AML-193 (cell line): ENCODE data around the gene SSTR3.
A peak's percentile ranks its signal among the peaks of the same experiment; 100 is the strongest.

Experiments used
- DNase-seq, 2 experiments: peaks; one replicate each; lab custom pipeline; 2025; lab: John Stamatoyannopoulos, UW

SSTR3 gene

DNA sequence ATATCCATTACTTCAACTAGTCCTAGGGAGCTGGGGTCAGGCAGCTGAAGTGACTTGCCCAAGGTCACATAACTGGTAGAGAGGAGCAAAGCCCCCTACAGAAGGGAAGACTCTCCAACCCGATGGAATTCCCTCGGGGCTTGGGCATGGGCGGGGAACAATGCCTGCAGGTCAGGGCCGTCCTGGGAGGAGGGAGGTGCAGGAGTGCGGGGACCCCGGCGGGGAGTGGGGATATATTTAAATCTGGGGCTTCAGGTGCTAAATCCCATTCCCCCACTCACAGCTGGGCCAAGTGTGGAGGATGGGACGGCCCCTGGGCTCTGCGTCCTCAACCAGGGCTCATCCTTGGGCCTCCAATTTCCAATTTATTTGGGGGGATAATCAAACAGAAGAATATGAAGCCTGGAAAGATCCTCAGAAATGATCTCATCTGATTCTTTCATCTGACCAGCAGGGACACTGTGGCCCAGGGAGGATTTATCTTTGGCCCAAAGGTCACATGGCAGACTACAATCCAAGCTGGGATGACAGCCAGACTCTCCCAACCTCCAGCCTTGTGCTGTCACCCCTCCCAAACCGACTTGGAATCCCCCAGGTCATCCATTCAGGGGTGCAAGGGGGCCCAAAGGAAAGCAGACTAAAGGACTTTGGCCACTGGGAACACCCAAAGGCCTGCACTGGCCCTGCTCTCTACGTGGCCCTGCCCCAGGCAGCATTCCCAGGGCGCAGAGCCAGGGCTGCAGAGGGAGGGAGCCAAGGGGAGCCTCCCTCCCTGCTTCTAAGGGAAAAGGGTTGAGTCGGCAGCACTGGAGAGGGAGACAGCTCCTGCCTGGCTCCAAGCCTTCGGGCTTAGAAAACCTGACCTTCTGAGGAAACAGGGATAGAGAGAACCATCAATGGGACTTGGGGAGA is 15.5 kb downstream of the SSTR3 start:
- DNase-seq, result no peak

DNA sequence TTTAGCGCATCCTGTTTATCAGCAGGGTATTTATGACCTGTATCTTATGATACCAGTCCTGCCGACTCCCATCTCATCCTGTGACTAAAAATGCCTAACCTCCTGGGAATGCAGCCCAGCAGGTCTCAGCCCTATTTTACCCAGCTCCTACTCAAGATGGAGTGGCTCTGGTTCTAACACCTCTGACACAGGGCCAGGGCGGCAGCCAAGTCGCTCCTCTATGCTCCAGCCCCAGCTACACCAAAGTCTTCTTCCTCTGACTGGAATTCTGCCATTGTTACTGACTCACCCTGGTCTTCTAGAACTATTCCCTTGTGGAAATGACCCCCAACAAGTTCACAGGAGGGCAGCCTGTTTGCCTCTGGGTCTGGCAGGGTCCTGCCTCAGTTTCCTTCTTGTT is 16.4 kb downstream of the SSTR3 start:
- no peak for DNase-seq

DNA sequence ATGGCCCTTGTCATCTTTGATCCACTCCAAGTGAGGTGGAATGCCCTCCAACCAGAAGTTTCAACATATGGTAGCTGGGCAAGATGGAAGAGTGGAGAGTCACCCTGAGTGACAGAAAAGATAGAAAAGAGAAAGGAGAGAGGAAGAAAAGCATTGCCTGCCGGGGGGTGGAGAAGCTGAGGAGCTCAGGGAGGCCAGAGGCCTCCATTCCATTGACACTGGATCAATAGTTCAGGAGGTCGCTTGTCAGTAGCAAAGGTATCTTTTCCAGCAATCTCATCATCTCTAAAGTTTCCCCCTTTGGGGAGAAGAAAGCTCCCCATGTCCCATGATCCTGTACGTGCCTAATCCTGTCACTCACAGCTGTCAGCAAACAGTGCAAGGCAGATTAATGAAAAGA is 17.5 kb downstream of the SSTR3 start:
- no peak for DNase-seq

DNA sequence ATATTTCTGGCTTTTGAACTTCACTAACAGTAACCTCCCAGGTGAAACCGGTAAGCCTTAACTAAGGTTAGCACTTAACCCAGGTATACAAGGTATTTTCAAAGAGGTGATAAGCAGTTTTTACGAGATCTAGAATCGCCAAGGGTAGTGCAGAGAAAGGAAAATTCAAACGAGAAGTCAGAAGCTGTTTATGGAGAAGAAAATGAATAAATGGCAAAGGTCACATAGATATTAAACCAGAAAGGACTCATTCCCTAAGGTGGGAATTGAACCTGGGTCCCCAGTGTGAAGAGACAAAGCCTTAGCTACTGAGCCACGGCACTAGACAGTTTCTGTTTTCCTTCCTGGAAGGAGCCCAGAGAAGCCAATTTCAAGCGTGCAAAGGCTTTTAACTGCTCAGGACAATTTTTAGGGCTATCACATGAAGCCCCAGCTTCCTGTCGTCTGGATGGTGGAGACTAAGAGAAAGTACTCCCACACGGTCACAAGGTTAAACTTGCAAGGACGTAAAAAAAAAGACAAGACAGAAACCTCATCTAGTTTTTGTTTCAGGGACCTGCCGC is 18.6 kb downstream of the SSTR3 start:
- no peak for DNase-seq

DNA sequence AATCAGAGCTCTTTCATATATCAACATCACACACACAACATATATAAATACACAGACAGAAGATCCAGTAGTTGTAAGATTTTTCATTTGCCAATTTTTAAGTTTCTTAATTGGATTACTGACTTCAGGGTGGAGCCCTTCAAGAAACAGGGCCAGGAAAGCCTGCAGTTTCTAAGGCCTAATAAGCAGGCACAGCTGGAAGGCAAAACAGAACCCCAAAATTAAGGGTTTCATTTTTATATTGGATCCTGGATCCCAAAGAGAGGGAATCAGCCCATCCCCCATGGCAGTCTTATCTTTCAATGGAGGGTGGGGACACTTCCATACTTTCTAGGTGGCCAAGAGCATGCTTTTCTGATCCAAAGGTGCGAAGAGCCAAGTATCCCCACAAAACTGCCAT is 19.5 kb downstream of the SSTR3 start:
- DNase-seq, result no peak

DNA sequence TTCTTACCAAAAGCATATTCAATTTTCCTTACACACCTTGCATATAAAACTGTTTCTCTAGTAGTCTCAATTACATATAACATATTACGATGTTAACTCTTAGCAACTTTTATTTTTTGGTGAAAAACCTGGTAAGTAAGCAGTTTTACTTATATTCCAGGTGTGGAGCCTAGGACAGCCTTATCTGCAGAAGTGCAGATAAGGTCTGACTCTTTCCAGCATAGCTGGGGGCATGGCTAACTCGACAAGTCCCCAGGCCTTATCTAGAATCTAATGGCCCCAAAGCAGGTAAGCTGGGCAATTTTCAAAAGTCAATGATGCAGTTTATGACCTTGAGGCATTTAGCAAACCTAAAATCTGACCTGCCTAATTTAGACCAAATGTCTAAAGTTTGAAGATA is 20.1 kb downstream of the SSTR3 start:
- no peak for DNase-seq

DNA sequence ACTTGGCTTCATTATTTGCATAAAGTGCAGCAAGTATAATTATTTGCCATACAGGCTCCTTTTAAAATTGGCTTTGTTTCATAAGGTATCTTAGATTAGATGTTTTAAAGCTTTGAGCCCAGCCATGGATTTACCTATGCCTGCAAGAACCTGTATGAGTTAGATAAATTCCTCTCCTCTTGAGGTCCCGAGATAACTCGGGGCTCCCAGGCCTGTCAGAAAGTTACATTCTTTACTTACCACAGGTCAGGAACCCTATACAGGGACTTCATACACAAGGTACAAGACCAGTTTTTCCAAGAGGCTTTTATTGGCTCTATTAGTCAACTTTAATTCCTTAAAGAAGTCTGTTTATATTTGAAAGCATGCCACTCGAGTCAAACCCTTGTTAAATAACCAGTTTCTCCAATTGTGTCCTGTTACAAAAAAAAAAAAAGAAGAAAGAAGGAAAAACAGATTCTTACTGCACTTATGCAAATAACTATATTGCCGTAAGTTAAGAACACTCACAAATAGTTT is 22.0 kb downstream of the SSTR3 start:
- DNase-seq, result no peak

DNA sequence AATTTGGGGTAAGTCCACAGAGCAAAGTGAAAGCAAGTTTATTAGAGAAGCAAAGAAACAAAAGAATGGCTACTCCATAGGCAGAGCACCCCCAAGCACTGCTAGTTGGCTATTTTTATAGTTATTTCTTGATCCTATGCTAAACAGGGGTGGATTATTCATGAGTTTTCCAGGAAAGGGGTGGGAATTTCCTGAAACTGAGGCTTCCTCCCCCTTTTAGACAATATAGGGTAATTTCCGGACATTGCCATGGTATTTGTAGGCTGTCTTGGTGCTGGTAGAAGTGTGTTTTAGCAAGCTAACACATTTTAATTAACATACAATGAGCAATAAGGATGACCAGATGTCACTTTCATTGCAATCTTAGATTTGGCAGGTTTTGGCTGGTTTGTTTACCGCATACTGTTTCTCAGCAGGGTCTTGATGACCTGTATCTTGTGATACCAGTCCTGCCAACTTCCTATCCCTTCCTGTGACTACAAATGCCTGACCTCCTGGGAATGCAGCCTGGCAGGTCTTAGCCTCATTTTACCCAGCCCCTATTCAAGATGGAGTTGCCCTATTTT is 23.3 kb downstream of the SSTR3 start:
- DNase-seq, result no peak

DNA sequence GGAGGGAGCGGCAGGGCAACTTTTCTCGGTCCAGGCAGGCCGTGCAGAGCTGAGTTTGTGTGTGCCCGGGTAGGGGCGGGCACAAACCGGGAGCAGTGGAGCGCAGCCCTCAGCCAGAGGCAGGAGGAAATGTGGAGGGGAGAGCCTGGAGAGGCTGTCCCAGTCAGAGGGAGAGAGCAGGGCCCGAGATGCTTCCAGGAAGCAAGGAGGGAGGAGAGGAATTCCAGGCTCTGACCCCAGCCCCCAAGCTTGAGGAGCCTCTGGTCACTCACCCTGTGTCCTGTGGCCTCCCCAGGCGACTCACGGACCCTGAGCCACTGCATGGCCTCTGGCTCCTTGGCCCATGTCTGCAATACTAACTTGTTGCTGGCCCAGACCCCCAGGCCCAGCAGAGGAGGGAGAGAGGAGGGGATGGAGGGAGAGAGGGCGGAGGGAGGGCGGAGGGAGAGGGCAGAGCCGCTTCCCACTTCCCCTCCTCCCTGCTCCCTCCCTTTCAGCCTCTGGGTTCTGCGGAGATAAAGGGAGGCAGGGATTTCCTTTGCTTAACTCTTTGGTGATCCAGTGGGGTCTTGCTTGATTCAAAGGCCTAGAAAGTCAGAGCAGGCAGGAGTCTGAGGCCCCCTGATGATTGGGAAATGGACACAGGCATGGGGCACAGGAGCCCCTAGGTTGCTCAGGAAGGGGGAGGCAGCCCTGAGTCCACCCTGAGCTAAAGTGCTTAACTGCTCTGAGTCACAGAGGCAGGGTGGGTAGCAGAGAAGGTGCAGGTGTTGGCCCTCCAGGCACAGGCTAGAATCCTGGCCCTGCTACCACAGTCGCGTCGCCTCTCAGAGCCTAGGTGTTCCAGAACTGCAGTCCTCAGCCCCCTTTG is 24.2 kb downstream of the SSTR3 start, which contains the start of gene C1QTNF6:
TSS of gene C1QTNF6 (minus strand) at position 357 of the 871 bp plus-strand sequence. CDS start at position 323, 34 bp downstream.
- DNase-seq, result no peak

DNA sequence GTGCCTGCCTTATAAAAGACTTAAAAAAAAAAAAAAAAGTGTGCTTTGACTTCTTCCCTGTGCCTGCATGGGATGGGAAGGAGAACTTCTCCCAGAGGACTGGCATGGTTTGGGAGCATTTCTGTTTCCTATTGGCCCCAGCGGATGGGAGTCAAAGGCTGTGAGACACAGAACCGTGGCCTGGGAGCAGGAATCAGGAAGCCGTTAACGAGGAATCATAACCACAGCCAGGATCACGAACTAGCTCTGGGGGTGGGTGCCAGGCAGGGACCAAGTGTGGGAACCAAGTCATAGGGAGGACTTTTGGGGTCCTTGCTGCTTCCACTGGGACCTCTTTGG is 24.8 kb downstream of the SSTR3 start:
- DNase-seq, result no peak

DNA sequence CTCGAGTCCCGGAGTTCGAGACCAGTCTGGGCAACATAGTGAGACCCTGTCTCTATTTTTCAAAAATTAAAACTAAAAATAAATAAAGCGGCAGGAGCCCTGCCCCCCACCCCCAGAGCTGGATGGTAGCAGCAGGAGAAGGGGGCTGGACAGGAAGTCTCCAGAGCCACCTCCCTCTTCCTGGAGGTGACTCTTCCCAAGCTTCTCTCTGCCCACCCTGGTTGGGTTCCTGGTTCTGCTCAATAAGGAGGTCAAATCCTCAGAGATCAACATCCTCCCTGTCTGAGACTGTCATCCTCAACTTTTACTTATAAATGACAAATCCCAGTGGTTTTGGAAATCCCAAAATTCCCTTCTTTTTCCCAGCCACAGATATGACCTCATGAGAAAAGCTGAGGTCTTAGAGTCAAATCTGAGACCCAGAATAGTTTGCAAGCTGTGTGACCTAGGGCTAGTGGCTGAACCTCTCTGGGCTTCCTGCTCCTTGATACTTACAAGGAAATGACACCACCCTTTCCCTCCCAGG is 25.2 kb downstream of the SSTR3 start:
- DNase-seq, result no peak

DNA sequence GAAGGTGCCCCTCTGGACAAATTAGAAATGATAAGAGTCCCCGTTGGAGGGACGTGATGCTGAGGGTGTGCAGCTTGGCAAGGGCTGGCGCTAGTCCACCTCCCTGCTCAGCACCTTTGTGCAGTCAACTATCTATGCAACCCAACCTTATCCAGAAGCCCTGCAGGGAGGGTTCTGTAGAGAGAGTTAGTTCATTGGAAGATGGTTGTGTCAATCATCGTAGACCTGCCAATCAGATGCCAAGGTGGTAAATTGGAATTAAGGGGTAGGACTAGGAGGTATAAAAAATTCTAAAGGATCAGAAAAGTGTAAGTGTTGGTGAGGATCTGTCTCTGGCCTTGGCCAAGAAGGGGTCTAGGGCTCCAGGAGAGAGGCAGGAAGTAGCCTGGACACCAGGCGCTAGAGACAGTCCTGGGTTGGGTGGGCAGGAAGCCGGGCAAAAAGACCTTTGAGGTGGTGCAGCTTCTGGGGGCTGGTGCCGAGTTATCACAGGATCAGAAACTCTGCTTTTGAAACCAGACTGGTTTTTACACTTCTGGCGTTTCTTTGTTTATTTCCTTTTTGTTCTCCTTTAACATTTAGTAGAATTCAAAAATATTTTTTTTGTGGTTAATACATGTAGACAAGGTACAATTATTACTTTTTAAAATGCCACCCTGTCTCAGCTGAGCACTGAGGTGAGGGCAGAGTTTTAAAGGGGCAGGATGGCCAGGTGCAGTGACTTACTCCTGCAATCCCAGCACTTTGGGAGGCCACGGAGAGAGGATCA is 25.9 kb downstream of the SSTR3 start:
- peak; percentile 20 to 31 for DNase-seq

DNA sequence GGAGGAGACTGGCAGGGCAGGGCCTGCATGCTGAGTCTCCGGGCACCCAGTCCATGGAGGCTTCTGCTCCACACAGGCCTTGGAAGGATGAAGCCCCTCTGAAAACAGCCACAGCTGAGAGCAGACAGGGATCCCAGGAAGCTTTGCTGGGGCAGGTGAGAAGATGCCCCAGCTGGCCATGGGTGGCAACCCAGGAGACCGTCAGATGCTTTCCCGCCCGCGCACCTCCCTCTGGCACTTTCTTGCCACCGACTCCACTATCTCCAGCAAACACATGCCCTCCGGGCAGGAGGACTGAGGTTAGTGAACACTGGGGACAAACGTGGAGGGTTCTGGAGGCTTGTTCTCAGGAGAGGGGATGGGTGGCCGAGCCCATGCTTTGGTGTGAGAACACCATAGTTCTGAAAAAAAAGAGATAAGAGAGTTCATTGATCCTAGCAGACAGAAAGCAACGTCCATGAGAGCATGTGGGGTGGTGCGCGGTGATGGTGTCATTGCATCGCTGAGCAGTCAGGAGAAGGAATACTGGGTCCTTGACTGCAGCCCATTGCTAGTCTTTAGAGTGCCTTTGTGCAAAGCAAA is 26.5 kb downstream of the SSTR3 start:
- no peak for DNase-seq

DNA sequence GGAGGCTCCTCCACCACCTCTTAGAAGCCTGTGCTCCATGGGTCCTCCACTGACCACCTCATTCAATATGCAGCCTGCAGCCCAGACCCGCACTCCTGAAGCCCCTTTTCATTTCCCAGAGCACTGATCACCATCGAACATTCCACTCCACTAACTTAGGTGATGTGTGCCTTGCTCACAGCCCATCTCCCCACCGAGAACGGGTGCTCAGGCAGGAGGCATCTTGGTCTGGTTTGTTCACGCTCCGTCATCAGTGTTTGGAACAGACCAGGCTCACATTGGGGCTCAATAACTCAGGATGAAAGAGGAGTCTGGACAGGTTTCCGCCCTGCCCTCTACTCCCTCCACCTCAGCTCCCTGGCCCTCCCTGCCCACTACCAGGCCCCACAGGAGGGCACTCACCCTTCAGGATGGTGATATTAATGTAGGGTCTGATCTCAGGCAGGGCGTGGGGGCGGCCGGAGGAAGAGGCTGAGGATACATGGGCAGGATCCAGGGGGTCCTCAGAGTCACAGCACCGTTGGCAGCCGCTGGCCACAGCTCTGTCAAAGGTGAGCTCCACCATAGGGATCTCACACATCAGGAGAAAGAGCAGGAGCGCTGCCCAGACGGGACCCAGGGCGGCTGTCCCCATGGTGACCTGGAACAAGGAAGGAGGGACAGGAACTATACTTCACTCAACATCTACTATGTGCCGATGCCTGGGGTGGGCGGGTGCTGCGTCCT is 27.3 kb downstream of the SSTR3 start:
- no peak for DNase-seq

DNA sequence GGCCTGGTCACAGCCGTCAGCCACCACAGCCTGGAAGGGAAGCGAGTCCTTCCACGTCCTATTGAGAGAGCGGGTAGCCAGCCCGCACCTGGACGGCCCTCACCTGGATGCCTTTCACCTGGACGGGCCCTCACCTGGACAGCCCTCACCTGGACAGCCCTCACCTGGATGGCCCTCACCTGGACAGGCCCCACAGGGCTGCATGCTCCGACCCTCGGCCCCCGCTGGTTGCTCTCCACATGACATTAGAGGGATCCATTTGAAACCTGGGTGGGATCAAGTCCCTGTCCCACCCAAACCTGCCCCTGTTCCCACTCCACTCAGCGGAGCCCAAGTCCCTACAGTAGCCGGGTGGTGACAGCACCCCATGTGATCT is 27.9 kb downstream of the SSTR3 start:
- DNase-seq, result no peak

DNA sequence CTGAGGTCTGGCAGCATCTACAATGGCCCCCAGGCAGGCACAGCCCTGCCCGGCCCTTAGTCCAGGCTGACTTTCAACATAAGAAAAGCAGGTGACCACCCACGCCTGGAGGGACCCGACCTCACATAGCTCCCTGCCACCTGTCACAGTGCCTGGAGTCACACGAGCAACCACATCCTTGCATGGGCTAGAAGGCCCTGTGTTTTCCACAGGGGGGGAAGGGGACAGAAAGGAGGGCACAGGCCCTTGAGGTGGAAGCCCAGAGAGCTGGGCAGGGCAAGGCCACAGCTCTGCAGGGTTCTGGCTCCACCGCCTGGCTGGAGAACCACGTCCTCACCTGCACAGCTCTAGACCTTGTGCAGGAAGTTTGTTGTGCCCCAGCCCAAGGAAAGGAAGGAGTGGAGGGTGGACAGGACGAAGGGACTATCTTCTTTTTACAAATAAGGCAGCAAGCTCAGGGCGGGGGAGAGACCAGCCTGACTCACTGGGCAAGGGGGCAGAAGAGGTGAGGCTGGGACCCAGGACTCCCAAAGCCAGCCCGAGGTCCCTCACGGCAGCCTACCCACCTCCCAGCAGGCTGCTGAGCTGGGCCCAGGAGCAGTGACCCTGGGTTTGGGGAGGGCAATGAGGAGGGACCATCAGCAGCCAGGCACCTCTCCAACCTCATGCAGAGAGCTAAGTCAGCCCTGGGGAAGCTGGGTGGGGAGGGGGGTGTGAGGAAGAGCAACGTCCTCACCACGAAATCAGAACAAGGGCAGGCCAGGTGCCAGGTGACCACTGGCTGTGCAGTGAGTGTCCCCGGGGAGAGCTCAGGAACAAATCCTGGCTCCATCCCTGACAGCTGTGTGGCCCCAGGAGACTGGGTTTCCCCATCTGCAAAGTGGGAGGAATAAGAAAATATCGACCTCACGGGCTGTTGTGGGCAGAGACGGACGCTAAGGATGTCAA is 28.6 kb downstream of the SSTR3 start:
- DNase-seq, result no peak

DNA sequence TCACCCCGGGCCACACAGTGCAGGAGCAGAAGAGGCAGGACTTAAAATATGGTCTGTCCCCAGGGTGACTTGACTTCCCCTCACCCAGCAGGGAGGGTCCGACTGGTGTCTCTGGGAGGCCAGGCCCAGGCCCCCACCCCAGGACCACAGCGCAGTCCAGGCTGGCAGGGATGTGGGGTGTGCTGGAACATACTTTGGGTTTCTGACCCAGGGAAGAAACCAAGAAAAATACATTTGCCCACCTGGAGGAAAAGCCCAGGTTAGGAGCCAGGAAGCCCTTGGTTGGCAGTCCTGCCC is 29.4 kb downstream of the SSTR3 start:
- no peak for DNase-seq

DNA sequence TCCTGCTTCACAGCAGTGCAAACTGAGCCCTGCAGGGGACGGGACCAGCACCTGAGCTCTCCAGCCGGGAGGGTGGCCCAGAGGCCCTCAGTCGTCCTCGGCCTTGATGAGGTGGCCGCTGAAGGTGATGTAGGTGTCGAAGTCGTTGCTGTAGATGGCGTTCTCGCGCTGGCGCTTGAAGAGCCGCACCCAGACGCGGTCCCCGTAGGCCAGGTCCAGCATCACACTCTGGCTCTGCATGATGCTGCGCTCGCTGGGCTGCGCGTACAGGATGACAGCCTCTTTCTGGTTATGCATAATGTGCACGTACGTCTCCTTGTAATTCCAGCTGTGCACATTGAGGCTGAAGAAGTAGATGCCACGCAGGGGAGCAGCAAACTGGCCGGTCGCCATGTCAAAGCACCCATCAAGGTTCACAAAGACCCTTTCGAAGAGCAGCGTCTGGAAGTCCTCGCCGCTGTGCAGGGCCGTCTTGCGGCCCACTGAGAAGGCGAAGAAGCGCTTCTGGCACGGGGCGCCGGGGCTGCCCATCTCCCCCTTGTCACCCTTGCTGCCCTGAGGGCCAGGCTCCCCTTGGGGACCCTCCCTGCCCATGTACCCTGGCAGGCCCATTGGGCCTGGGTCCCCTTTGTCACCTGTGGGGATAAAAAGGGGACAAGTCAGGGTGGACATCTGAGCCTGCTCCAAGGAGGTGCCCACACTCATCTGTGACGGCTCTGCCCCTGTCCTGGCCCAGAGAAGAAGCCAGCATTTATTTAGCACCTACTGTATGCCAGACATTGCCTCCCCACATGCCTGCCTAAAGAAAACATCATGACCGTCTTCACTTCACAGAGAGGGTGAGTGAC is 30.0 kb downstream of the SSTR3 start:
- DNase-seq, result no peak
